H1 (cell line): ENCODE data around the gene MYH10. TPM values are rescaled to one million over a fixed set of nuclear protein-coding genes. Genes with fewer than 3 reads are reported as not detected.

Experiments
- CTCF ChIA-PET: fragments of 300-600 bp; sonication (Branson Sonifier 250); formaldehyde crosslinking; loops from one replicate; lab custom pipeline; 2021; ENCODE audit not compliant: partially characterized antibody; lab: Charles Lee
- POLR2A ChIA-PET: fragments of 300-600 bp; sonication (Branson Sonifier 250); formaldehyde crosslinking; loops from one replicate; lab custom pipeline; 2021; ENCODE audit warnings: inconsistent platforms; ENCODE audit not compliant: partially characterized antibody; lab: Charles Lee
- DNase-seq, 2 experiments: peaks; one replicate each; pipeline versions ENCODE4 v3.0.0 to v3.0.0-alpha.2; 2010 to 2022; ENCODE audit warnings: low spot score in 2 of 2, low read depth in 1 of 2, mixed read lengths in 1 of 2
- FAIRE-seq: peaks from 2 replicates; lab custom pipeline; 2011; peaks lifted over from hg19 to GRCh38; lab: Jason Lieb, UNC
- H2AFZ ChIP-seq: 2 replicates; pipeline ENCODE4 v1.8.1; 2012; ENCODE audit warnings: low read length, inconsistent platforms
- H2AK5ac ChIP-seq: 2 replicates; pipeline ENCODE4 v1.6.1; 2013; ENCODE audit warnings: low read depth, low read length
- H2BK120ac ChIP-seq: replicated peaks from 2 replicates; pipeline ENCODE3; 2013; ENCODE audit warnings: low read depth, low read length, inconsistent platforms
- H2BK12ac ChIP-seq: 2 replicates; pipeline ENCODE4 v1.6.1; 2013; ENCODE audit warnings: low read depth, low read length
- H2BK15ac ChIP-seq: 2 replicates; pipeline ENCODE4 v1.6.1; 2013; ENCODE audit warnings: low read length
- H2BK20ac ChIP-seq: 2 replicates; pipeline ENCODE4 v1.6.1; 2013; ENCODE audit warnings: low read length
- H2BK5ac ChIP-seq: 2 replicates; pipeline ENCODE4 v1.6.1; 2013; ENCODE audit warnings: low read depth, low read length
- H3K14ac ChIP-seq: 2 replicates; pipeline ENCODE4 v1.6.1; 2013; ENCODE audit warnings: inconsistent platforms; ENCODE audit not compliant: insufficient read length
- H3K18ac ChIP-seq: 2 replicates; pipeline ENCODE4 v1.6.1; 2013; ENCODE audit warnings: low read length; ENCODE audit errors: extremely low read depth
- H3K23ac ChIP-seq: 2 replicates; pipeline ENCODE4 v1.6.1; 2013; ENCODE audit warnings: inconsistent platforms; ENCODE audit not compliant: insufficient read length
- H3K23me2 ChIP-seq: 2 replicates; pipeline ENCODE4 v1.6.1; 2013; ENCODE audit warnings: low read depth, low read length
- H3K27ac ChIP-seq: 2 replicates; pipeline ENCODE4 v1.6.1; 2011; ENCODE audit warnings: low read depth, low read length, inconsistent platforms
- H3K27me3 ChIP-seq, 4 experiments: replicated peaks in 1 of 4; 1 replicate in 1 of 4; 2 replicates in 3 of 4; pipeline versions ENCODE4 v1.6.1 to v1.8.1; 2011 to 2013; ENCODE audit warnings: low read length in 3 of 4, mild to moderate bottlenecking in 3 of 4, inconsistent platforms in 2 of 4, mixed read lengths in 2 of 4, moderate library complexity in 1 of 4; ENCODE audit not compliant: control insufficient read depth in 3 of 4, insufficient read depth in 3 of 4; ENCODE audit errors: extremely low read depth in 1 of 4
- H3K36me3 ChIP-seq, 4 experiments: 2 replicates each; pipeline versions ENCODE4 v1.6.1 to v1.8.1; 2011 to 2013; ENCODE audit warnings: mild to moderate bottlenecking in 4 of 4, low read length in 3 of 4, moderate library complexity in 2 of 4, control low read depth in 1 of 4, inconsistent platforms in 1 of 4; ENCODE audit not compliant: insufficient read depth in 4 of 4, control insufficient read depth in 2 of 4
- H3K4ac ChIP-seq: replicated peaks from 2 replicates; pipeline ENCODE3; 2013; ENCODE audit warnings: low read length, low read depth, mixed read lengths, inconsistent platforms; ENCODE audit not compliant: insufficient read length
- H3K4me1 ChIP-seq, 4 experiments: replicated peaks in 1 of 4; 1 replicate in 1 of 4; 2 replicates in 3 of 4; pipeline versions ENCODE4 v1.6.1 to v1.8.1; 2011 to 2013; ENCODE audit warnings: low read length in 3 of 4, inconsistent platforms in 2 of 4, mixed read lengths in 1 of 4; ENCODE audit not compliant: insufficient read depth in 4 of 4, control insufficient read depth in 3 of 4
- H3K4me2 ChIP-seq, 2 experiments: 2 replicates each; pipeline versions ENCODE4 v1.6.1 to v1.8.1; 2011 to 2013; ENCODE audit warnings: low read depth in 2 of 2, low read length in 2 of 2, control low read depth in 1 of 2, inconsistent platforms in 1 of 2, mild to moderate bottlenecking in 1 of 2; ENCODE audit not compliant: insufficient read depth in 1 of 2
- H3K4me3 ChIP-seq, 4 experiments: fragments of 200-600, 300-600 bp in 1 of 4; sonication (generic), shearing (Covaris generic), sonication (Bioruptor Twin) in 1 of 4; 2 replicates each; pipeline versions ENCODE4 v1.5.1 to v1.8.1; 2011 to 2016; ENCODE audit warnings: low read length in 4 of 4, low read depth in 3 of 4, control low read depth in 2 of 4, inconsistent platforms in 2 of 4, mild to moderate bottlenecking in 2 of 4, mixed read lengths in 1 of 4, moderate library complexity in 1 of 4; ENCODE audit not compliant: insufficient read depth in 2 of 4; ENCODE audit errors: extremely low read depth in 1 of 4
- H3K56ac ChIP-seq: replicated peaks from 2 replicates; pipeline ENCODE3; 2013; ENCODE audit warnings: low read depth, mild to moderate bottlenecking, mixed read lengths, low read length, inconsistent platforms; ENCODE audit not compliant: insufficient read length
- H3K79me1 ChIP-seq: 2 replicates; pipeline ENCODE4 v1.6.1; 2013; ENCODE audit warnings: low read depth, low read length, control low read depth
- H3K79me2 ChIP-seq, 2 experiments: 2 replicates each; pipeline versions ENCODE4 v1.6.1 to v1.8.1; 2012 to 2013; ENCODE audit warnings: low read length in 2 of 2, mild to moderate bottlenecking in 2 of 2, inconsistent platforms in 1 of 2; ENCODE audit not compliant: insufficient read depth in 2 of 2, control insufficient read depth in 1 of 2
- H3K9ac ChIP-seq, 4 experiments: replicated peaks in 1 of 4; 1 replicate in 1 of 4; 2 replicates in 3 of 4; pipeline versions ENCODE4 v1.6.1 to v1.8.1; 2011 to 2013; ENCODE audit warnings: low read depth in 3 of 4, low read length in 3 of 4, control low read depth in 2 of 4, mild to moderate bottlenecking in 2 of 4, moderate library complexity in 2 of 4, inconsistent platforms in 1 of 4; ENCODE audit errors: extremely low read depth in 1 of 4
- H3K9me3 ChIP-seq, 2 experiments: 2 replicates each; pipeline versions ENCODE4 v1.6.1 to v1.8.1; 2012 to 2013; ENCODE audit warnings: mild to moderate bottlenecking in 2 of 2, moderate library complexity in 2 of 2, control low read depth in 1 of 2, inconsistent platforms in 1 of 2, low read depth in 1 of 2, low read length in 1 of 2, mixed read lengths in 1 of 2; ENCODE audit not compliant: insufficient read depth in 2 of 2
- H4K20me1 ChIP-seq, 2 experiments: replicated peaks in 1 of 2; 2 replicates each; pipeline versions ENCODE3 to v1.8.1; 2011 to 2013; ENCODE audit warnings: inconsistent platforms in 2 of 2, low read length in 2 of 2, mild to moderate bottlenecking in 1 of 2; ENCODE audit not compliant: insufficient read depth in 2 of 2, control insufficient read depth in 1 of 2
- H4K5ac ChIP-seq: 2 replicates; pipeline ENCODE4 v1.6.1; 2013; ENCODE audit warnings: low read length, low read depth, mixed read lengths, inconsistent platforms; ENCODE audit not compliant: insufficient read length
- H4K8ac ChIP-seq: 2 replicates; pipeline ENCODE4 v1.8.0; 2013; ENCODE audit warnings: mild to moderate bottlenecking, moderate library complexity, low read length, inconsistent platforms; ENCODE audit not compliant: insufficient read depth; ENCODE audit errors: extremely low read depth
- H4K91ac ChIP-seq: replicated peaks from 2 replicates; pipeline ENCODE3; 2013; ENCODE audit warnings: low read length, mixed read lengths, inconsistent platforms; ENCODE audit not compliant: insufficient read length
- ATF3 ChIP-seq: IDR thresholded peaks from 2 replicates; pipeline ENCODE4 v1.6.1; 2011; ENCODE audit warnings: low read depth, mild to moderate bottlenecking, low read length; ENCODE audit not compliant: insufficient read depth
- BACH1 ChIP-seq: IDR thresholded peaks from 2 replicates; pipeline ENCODE4 v1.6.1; 2012; ENCODE audit warnings: low read length, improper control_type of control experiment
- BCL11A ChIP-seq, 2 experiments: IDR thresholded peaks; one replicate each; pipeline ENCODE4 v1.6.1; 2011; ENCODE audit warnings: low read depth in 2 of 2, low read length in 2 of 2, mild to moderate bottlenecking in 2 of 2
- CBX5 ChIP-seq: fragments of 300-800, 300-1000 bp; sonication (generic); IDR thresholded peaks from 2 replicates; pipeline ENCODE4 v1.7.1; 2016; ENCODE audit warnings: antibody characterized with exemption, low read length, low read depth
- CHD2 ChIP-seq: IDR thresholded peaks from 2 replicates; pipeline ENCODE4 v1.6.1; 2012; ENCODE audit warnings: low read length, improper control_type of control experiment
- E2F6 ChIP-seq: IDR thresholded peaks from 2 replicates; pipeline ENCODE4 v1.6.1; 2012; ENCODE audit warnings: inconsistent platforms
- JUN ChIP-seq: IDR thresholded peaks from 2 replicates; pipeline ENCODE4 v1.6.1; 2011; ENCODE audit warnings: low read depth, mild to moderate bottlenecking, improper control_type of control experiment, low read length
- KDM5A ChIP-seq: fragments of 200-600 bp; IDR thresholded peaks from 2 replicates; pipeline ENCODE4 v1.7.1; 2012; ENCODE audit warnings: mild to moderate bottlenecking, low read length, inconsistent platforms, mixed read lengths
- SIN3A ChIP-seq, 2 experiments: IDR thresholded peaks in 1 of 2; conservative IDR thresholded peaks in 1 of 2; 2 replicates each; pipeline ENCODE4 v1.6.1; 2011 to 2012; ENCODE audit warnings: low read length in 2 of 2, improper control_type of control experiment in 1 of 2, low read depth in 1 of 2, mild to moderate bottlenecking in 1 of 2
- TAF7 ChIP-seq: optimal IDR thresholded peaks from 2 replicates; pipeline ENCODE3; 2011; ENCODE audit warnings: low read depth, mild to moderate bottlenecking, inconsistent platforms, low read length, moderate library complexity, borderline replicate concordance
- polyA plus RNA-seq, 7 experiments: library from polyadenylated mRNA; depleted of rRNA in 3 of 7; stranded (reverse) in 5 of 7; unstranded in 2 of 7; fragments of >200 nt in 5 of 7; fragments of 200-250 nt in 2 of 7; gene quantifications; 1 replicate in 5 of 7; 2 replicates in 1 of 7; 4 replicates in 1 of 7; pipeline versions ENCODE4 v1.2.1 to v1.2.3, GENCODE V29; 2011 to 2013; ENCODE audit warnings: missing spikeins in 2 of 7, mixed read lengths in 2 of 7
- total RNA-seq: library from RNA; stranded (reverse); fragmentation: NEBNext Ultra II Directional; extraction: Animal tissue kit (Norgen Biotek cat#: 25700); gene quantifications from 2 replicates; pipeline ENCODE4 v1.2.1, GENCODE V29; 2021

MYH10 gene
- total and polyA plus RNA-seq, 2 of the 8 experiments (the other 6 are each of a cell fraction or from before 2014, with no cell fraction given) = 64.1 to 289 TPM

DNA sequence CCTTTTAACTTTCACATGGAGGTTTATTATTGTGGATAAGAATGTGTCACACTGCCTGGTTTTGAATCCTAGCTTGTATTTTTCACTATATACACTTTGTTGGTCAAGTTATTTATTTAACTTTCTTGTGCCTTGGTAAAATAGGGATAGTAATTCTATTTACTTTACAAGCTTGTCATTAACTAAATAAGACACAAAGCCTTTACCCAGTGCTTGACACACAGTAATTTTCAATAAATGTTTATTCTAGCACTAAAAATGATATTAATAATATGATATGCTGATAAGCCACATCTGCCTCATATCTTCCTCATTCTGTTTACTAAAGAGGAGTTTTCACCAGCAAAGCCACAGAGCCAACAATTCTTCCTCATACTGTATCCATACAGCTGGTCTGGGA is 27.8 kb downstream of the MYH10 start:
- CTCF ChIA-PET = interaction anchor here (1.1 kb wide), 2 partner anchors 8 to 230 kb away, joined by 3 read pairs; no protein-coding TSS in a partner anchor

More for the DNA sequence above, 27.8 kb downstream of the MYH10 start:
- Histone ChIP-seq H4K20me1 (peaks cover 10 to 19% of the 10 kb centered on the region in 2 experiments), H2BK20ac (no peak overlapping the region), H3K27me3 (no peaks in the 10 kb centered on the region), H3K18ac (no peak overlapping the region), H3K23me2 (no peaks in the 10 kb centered on the region), H3K56ac (no peak overlapping the region), H3K9me3 (no peaks in the 10 kb centered on the region), H4K8ac (no peak overlapping the region), H2BK120ac (no peak overlapping the region), H3K14ac (no peak overlapping the region), H2BK12ac (no peak overlapping the region), H3K4me1 (peaks cover 0 to 7% (median 0%) of the 10 kb centered on the region in 4 experiments; a peak in 2 of 7 replicates), H3K4ac (no peak overlapping the region), H2BK15ac (no peak overlapping the region), H3K23ac (no peak overlapping the region), H3K9ac (no peak overlapping the region), H2AFZ (no peak overlapping the region), H2BK5ac (no peak overlapping the region), H2AK5ac (no peak overlapping the region), H3K4me2 (no peak overlapping the region), H3K79me2 (peaks cover 7 to 90% of the 10 kb centered on the region in 2 experiments; a peak in 3 of 4 replicates), H3K27ac (no peak overlapping the region), H4K91ac (no peak overlapping the region), H3K4me3 (no peak overlapping the region), H3K36me3 (peaks cover 3 to 42% (median 5%) of the 10 kb centered on the region in 4 experiments; a peak in 5 of 8 replicates), H3K79me1 (peaks cover 7% of the 10 kb centered on the region), H4K5ac (no peak overlapping the region)
- POLR2A ChIA-PET = interaction anchor here (2.9 kb wide), 1 partner anchor 9 kb away, joined by 11 read pairs; no protein-coding TSS in a partner anchor
- FAIRE-seq = no peak
- TF ChIP-seq CBX5 = no peak
- no peak for TF ChIP-seq SIN3A (conservative IDR thresholded peaks at IDR 0.05 in 1 of 2, IDR thresholded peaks at IDR 0.05 in 1 of 2; ENCODE audit: low read depth in 1 of 2, low read length in 2 of 2)
- no peak for TF ChIP-seq JUN
- no peak for TF ChIP-seq KDM5A
- TF ChIP-seq BCL11A (IDR thresholded peaks at IDR 0.05; ENCODE audit: low read depth in 2 of 2, low read length in 2 of 2) = no peak
- no peak for TF ChIP-seq TAF7
- TF ChIP-seq BACH1 = no peak
- no peak for TF ChIP-seq E2F6
- no peak for TF ChIP-seq ATF3
- TF ChIP-seq CHD2 = no peak
- no peak for DNase-seq
